GM21528 (cell line): ENCODE measurements around the gene TERC.
"Not testable (repeated sequence)": the region's sequence is repeated elsewhere in the genome, so short reads cannot be mapped to it uniquely, and the experiment has no call there.

Experiments
- ATAC-seq: cut with Tn5 transposase; IDR thresholded peaks from one replicate; pipeline ENCODE4 v1.9.1; 2021; ENCODE audit warnings: mild to moderate bottlenecking, moderate library complexity; ENCODE audit not compliant: unreplicated experiment, low FRiP score

The TERC gene

DNA sequence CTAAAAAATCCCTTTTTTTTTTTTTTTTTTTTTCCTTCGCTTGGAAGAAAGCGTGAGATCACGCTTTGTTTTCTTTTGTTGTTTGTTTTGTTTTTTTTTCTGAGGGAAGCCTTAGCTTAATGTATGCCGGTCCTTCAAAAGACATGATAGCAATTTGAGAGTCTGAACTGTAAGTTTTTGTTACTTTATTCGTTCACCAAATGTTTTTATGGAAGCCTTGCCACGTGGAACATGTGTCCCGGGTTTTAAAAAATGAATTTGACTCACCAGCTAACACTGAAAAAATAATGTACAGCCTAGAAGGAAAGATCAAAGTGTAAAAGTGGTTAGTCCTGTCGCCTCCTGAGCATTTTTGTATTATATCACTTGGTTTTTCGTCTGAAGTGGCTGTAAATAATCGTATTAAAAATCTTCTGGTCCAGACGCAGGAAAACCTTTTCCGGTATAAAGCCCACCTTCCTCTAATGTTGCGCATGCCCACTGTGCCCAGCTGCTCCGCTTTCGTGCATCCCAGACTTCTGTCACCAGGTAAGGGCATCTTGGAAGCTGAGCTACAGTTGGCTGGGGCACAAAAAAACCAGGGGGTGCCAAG lies 7.5 kb upstream of the TERC start:
- peak; percentile 26 for ATAC-seq

DNA sequence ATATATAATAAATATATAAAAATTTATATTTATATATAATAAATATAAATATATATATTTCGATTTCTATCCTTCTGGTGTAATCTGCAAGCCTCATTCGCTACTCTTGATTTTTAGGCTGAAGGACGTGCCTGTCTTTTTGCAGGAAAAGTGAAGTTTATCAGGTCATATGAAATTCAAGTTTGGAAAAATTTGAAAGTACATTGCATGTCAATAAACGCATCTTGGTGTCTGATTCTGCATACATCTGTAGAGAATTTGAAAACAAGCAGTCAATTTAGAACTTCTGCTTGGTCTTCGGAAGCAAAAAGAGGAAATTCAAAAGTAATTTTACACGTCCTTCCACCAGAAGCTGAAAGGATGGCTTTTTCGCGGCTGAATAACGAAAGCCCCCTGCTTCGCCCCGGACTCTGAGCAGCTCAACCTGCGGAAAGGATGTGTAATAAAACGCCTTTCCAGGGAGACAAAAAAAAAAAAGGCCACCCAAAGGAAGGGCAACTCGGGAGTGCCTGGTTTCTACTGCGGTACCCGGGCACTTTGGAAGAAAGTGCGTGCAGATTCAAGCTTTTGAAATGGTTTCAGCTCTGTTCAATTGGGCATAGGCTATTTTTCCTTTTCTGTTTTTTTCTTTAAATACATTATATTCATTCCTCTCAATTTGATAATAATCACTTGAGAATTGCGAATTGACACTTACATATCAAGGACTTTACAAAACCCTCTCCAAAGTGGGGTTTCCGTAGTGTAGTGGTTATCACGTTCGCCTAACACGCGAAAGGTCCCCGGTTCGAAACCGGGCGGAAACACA lies 6.8 kb upstream of the TERC start:
- peak; percentile 26 for ATAC-seq

DNA sequence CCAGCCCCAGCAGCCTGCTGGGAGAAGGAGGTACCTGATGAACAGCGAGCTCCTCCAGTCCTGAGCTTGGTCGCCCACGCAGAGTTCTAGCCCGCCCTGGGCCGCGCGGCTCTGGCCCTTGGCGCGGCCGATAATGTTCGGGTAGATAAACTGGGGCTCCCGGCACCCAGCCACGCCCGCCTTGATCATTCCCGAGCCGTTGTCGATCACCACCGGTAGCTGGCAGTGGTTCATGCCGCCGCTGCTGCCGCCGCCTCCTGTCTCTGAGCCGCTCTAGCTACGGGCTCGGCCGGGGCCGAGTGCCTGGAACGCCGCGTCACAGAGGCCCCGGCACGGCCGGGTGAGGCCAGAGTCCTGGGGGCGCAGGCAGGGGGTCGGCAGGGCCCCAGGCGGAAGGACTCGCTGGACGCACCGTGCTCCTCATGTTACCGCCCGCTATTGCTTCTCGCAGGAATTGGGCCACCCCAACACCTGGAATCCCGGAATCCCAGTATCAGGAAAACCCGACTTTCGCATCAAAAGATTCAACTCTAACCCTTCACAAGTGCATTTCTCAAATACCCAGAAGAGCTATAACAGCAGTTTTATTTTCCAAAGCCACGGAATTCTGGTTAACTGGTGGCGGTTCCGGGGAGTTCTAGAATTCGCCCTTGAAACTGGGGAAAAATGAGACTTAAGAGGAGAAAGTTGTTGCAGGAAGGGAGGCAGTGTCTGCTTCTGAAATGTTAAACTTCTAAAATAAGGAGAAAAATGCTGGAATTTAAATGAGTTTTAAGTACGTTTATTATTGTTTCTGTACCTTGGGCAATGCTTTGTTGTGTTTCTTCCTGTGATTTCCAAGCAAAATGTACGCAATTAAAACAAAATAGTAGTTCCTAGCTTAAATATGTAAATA lies 4.7 kb upstream of the TERC start, which contains the start of gene ACTRT3:
ACTRT3 (minus strand) TSS at position 275 of the 895 bp plus-strand sequence; CDS start at position 234, 41 bp downstream.
- ATAC-seq: peak; percentile 18

DNA sequence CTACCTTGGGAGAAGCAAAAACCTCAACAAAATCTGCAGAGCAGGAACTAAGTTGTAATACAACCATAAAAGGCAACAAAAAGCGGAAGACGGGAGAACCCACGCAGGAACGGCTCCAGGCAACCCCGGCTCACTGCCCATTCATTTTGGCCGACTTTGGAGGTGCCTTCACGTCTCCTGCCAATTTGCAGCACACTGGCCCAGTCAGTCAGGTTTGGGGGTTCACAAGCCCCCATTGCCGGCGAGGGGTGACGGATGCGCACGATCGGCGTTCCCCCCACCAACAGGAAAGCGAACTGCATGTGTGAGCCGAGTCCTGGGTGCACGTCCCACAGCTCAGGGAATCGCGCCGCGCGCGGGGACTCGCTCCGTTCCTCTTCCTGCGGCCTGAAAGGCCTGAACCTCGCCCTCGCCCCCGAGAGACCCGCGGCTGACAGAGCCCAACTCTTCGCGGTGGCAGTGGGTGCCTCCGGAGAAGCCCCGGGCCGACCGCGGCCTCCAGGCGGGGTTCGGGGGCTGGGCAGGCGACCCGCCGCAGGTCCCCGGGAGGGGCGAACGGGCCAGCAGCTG lies 463 bp downstream of the TERC start:
- ATAC-seq: peak; percentile 40

DNA sequence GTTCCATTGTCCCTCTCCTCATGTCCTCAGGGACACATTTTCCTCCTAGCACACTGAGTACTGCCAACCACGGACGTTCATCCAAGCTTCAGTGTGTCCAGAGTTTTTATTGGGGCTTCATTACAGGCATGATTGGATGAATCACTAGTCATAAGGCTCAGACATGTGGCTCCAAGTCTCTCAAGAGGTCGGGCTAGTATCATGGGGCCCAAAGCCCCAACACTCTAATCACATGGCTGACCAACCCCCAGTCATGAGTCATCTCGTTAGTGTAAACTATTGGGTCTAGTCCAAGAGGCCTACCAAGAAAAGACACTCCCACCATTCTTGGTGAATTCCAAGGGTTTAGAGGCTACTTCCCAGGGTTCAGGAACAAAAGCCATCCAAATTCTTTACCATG lies 4.4 kb downstream of the TERC start:
- ATAC-seq: no peak

DNA sequence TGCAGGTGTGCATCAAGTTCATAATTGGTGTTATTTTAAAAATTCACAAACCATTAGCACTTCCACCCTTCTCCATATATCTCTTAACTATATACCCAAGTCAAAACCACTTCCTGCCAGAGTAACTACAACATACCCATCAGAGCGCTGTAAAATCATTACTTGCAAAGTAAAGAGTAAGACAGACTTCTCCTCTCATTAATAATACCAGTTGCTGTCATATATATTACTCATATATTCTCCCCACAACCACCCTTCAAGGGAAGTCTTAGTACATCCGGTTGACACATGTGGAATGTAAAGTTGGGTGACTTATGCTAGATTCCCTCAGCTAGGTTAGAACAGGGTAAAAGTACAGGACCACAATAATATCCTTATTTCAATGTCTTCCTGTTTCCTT lies 5.6 kb downstream of the TERC start:
- peak; percentile 69 for ATAC-seq

DNA sequence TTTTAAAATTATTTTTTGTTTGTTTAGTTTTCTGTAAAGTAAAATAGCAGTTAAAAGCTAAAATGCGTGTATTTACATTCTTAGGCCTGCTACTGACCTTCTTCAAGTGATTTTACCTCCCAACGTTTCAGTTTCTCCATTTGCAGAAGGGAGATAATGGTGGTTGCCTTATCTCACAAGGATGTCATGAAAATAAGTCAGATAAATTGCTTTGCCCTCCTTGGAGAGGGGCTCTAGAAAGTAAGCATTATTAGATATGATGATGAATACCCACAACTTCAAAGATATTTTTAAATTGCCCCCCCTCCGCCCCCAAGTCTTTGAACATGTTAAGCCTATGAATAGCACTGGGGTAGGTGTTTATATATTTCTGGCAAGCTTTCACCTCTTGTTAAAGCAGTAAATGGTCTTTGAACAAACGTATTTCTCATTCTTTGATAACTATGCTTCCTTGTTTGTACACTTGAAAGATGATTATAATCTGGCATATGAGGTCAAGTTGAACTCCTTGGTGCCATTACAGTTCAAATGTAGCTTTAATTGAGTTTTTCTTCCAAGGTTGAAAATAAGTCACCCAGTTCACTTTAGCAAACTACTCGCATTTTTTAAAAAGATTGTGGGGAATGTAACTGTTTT lies 6.4 kb downstream of the TERC start:
- no peak for ATAC-seq

DNA sequence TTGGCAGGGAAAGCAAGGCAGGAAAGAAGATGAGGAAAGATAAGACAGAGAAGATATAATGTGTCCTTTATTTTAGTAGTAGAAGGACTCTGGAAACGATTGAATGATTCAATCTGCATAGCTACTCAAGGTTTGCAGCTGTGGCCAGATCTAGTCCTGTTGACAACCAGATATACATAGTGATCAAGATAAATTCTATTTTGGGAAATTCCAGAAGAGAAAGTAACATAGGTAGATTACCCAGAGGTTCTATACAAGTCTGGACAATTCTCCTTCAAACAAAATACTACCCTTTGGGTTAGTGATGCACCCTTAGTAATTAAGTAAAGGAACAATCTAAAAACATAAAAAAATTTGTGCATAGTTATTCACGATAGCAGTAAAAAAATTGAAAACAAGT lies 9.4 kb downstream of the TERC start:
- no peak for ATAC-seq

DNA sequence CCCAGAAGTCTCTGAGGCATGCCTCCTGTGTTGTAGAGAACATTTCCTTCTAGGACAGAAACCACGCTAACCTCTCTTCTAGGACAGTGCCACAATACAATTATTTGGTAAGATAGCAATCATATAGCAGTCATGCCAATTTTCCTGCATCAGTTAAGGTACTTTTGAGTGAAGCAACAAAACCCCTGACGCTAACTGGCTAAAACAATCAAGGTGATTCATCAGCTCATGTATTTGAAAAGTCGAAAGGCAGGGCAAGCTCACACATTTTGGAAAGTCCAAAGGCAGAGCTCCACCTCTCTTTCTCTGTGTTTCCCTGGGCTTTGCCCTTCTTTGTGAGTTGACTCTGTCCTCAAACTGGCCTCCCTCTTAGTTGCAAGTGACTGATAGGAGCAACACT lies 10.1 kb downstream of the TERC start:
- ATAC-seq: no peak

DNA sequence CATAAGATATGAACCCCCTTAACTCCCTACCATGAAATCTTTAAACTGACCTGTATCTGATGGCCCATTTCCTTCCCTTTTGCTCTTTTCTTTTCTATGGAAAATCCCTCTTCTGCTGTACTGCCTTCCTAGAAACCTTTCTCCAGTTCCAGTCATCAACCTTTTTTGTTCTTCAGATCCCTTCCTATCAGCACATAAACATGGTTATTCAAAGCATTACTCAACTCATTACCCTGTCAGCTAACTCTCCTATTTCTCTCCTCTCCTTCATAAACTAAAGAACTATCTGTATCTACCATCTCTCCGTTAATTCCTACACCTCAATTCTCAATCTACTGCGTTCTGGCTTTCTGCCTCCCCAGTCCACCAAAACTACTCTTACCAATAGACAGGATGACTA lies 13.0 kb downstream of the TERC start:
- no peak for ATAC-seq

DNA sequence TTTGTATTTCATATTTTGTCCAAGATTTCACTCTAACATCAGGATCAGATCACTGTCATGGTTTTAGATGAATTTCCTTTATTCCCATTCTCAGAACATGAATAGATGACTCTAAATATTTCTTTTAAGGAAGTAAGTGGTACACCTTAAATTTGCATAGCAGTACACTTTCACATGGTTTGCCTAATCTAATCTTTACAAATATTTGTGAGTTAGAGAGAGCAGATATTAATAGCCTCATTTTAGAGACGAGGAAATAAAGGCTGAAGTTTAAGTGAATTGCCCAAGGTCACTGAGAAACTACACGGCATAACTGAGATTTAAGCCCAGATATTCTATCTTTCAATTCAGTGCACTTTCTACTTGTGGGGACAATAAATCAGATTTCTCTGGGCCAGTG lies 14.2 kb downstream of the TERC start:
- no peak for ATAC-seq

DNA sequence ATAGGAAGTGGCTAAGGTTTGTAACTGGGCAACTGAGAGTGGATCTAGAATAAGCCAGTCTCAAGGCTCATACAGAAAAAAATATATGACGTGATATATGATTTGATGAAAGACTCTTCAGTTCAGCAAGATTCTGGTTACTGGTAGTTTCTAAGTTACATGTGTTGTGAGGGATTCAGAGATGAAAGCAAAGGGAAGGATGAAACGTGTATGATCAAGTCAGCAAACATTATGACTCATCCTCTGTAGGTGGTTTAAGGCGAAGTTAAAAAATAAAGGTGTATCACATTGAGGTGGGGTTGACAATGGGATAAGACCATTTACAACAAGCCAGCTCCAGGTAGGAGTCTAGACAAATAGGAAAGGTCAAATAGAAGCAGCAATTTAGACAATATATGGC lies 16.2 kb downstream of the TERC start:
- ATAC-seq: no peak

DNA sequence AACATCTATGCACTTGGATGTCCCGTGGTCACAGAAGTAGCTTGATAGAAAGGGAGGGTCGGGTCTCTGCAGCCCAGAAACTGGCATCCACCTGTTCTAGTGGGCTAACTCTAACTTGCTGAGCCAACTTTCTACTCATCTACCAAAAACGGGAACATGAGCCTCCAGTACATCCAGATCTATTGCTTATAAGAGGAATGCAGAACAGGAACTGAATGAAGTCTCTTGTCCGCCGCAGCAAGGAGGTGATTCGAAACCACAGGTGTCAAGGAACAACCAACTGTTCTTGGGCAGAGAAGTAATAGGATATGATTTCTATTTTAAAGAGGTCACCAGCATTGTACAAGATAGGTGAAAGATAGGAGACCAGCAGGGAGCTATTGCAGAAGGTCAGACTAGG lies 17.9 kb downstream of the TERC start:
- no peak for ATAC-seq

DNA sequence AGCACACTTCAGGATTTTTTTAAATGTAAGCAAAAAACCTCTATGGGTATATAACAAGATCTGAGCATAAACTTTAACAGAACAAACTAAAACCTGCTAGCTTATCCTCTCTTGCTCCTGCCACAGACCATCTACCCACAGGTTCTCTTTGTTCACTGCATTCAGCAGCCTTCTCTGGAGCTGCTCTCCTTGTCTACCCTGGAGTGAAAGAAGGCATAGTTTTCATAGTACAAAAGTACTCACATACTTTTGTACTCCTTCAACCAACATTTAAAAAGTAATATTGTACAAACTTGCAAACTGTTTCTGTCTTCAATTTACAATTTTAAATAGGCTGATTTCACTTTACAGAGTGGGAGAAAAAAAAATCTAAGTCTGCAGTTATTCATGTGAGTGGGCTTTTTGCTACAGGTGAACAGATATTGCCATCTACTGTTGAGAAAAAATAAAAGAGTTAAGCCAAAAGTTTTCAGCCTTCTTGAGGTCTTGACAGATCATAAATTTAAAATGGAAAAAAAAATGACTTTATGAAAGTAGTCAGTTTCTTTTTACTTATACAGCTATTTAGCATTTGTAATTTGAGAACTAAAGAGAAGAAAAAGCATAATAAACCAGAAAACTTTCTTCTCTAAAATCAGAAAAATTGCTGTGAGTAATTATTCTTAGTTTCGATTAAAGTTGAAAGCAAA lies 20.4 kb downstream of the TERC start:
- no peak for ATAC-seq

DNA sequence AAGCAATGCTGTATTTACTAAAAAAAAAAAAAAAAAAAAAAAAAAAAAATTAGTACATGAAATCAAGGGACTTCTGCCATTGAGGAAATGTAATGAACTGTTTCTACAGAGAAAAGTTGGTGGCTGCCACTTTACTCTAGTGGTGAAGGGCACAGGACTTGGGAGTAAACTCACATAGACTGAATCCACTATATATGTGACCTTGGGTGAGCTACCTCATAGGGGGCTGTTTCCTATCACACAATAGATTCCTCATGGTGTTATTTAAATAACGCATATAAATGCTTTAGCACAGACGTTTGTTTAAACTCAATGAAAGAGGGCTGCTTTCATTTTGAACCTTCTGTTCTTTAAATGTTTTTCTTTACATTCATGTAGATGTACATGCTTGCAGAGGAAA lies 25.8 kb downstream of the TERC start:
- ATAC-seq: no peak

DNA sequence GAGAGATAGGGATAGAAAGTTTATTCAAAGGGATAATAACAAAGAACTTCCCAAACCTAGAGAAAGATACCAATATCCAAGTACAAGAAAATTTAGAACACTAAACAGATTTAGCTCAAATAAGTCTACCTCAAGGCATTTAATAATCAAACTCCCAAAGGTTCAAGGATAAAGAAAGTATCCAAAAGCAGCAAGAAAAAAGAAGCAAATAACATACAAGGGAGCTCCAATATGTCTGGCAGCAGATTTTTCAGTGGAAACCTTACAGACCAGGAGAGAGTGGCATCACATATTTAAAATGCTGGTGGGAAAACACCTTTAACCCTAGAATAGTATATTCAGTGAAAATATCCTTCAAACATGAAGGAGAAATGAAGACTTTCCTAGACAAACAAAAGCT lies 33.0 kb downstream of the TERC start:
- ATAC-seq: not testable (repeated sequence)

DNA sequence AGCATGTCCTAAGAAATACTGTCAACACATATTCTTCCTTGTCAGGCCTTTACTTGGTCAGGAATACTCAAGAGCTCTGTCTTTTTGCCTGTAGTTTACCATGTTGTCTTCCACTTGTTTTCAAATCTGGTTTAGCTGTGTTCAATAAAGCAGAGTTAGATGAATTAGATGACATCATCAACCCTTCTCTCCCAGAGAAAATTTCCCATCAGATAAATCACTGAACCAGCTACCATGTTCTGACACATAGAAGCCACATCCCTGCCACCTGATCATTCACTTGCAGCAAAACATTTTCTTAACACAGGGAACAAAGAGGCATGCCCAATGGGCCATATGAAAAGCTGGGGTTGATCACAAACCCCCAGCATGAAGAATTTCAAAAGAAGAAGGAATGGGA lies 42.1 kb downstream of the TERC start:
- no peak for ATAC-seq

DNA sequence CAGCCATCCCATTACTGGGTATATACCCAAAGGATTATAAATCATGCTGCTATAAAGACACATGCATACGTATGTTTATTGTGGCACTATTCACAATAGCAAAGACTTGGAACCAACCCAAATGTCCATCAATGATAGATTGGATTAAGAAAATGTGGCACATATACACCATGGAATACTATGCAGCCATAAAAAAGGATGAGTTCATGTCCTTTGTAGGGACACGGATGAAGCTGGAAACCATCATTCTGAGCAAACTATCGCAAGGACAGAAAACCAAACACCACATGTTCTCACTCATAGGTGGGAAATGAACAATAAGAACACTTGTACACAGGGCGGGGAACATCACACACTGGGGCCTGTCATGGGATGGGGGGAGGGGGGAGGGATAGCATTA lies 46.4 kb downstream of the TERC start:
- ATAC-seq: not testable (repeated sequence)
